Dendritic cell treated with granulocyte-macrophage colony-stimulating factor and Interleukin-4, amounts not matched to agents 40 ng/mL and 50 ng/mL, for 4 days (primary cell): Measurements from ENCODE around the gene GBE1.

Source experiments
- H3K27ac Mint-ChIP-seq: one replicate; pipeline ENCODE4 v1.8.0; 2022; ENCODE audit warnings: mild to moderate bottlenecking, mixed read lengths
- H3K27me3 Mint-ChIP-seq: one replicate; pipeline ENCODE4 v1.8.0; 2022; ENCODE audit warnings: mild to moderate bottlenecking, mixed read lengths
- H3K36me3 Mint-ChIP-seq: one replicate; pipeline ENCODE4 v1.8.0; 2022; ENCODE audit warnings: low read depth, mixed read lengths
- H3K4me1 Mint-ChIP-seq: one replicate; pipeline ENCODE4 v1.8.0; 2022; ENCODE audit warnings: low read depth, mixed read lengths
- H3K4me3 Mint-ChIP-seq: one replicate; pipeline ENCODE4 v1.8.0; 2022; ENCODE audit warnings: mild to moderate bottlenecking, moderate library complexity, mixed read lengths
- H3K9me3 Mint-ChIP-seq: one replicate; pipeline ENCODE4 v1.8.0; 2022; ENCODE audit warnings: mixed read lengths
- intact Hi-C: fragments of 100-400 bp; cut with micrococcal nuclease; formaldehyde crosslinking; loops from one replicate; pipeline ENCODE4 v1.15.0; 2022

The GBE1 gene

GRCh38 chr3:81549831-81550230 lies 211.6 kb downstream of the GBE1 start:
- Mint-ChIP-seq H3K27me3 (no peaks in the 10 kb centered on the region), H3K27ac (no peak overlapping the region)
- intact Hi-C loops, result no loop called here

GRCh38 chr3:81549388-81549787 lies 212.1 kb downstream of the GBE1 start:
- Mint-ChIP-seq H3K9me3 (peaks cover 23% of the 10 kb centered on the region), H3K36me3 (no peaks in the 10 kb centered on the region), H3K27me3 (no peaks in the 10 kb centered on the region), H3K4me1 (peaks cover 4% of the 10 kb centered on the region), H3K27ac (no peak overlapping the region), H3K4me3 (no peak overlapping the region)
- intact Hi-C loops, result no loop called here

More at GRCh38 chr3:81549831-81550230, 211.6 kb downstream of the GBE1 start:
- Mint-ChIP-seq H3K4me1 (no peaks in the 10 kb centered on the region), H3K9me3 (peaks cover 23% of the 10 kb centered on the region), H3K4me3 (no peak overlapping the region), H3K36me3 (no peaks in the 10 kb centered on the region)

- Mint-ChIP-seq H3K27me3 (no peaks in the 10 kb centered on the region), H3K4me1 (peaks cover 5% of the 10 kb centered on the region), H3K9me3 (peaks cover 8% of the 10 kb centered on the region), H3K36me3 (no peaks in the 10 kb centered on the region), H3K27ac (no peak overlapping the region), H3K4me3 (no peak overlapping the region)
- intact Hi-C loops, result no loop called here
These were observed 215.9 kb downstream of the GBE1 start for GRCh38 chr3:81545572-81545971.

GRCh38 chr3:81544385-81544784 lies 217.1 kb downstream of the GBE1 start:
- H3K27ac Mint-ChIP-seq, result no peak overlapping the region
- no peaks in the 10 kb centered on the region for H3K27me3 Mint-ChIP-seq
- peaks cover 5% of the 10 kb centered on the region for H3K4me1 Mint-ChIP-seq
- intact Hi-C loops, result no loop called here
- H3K36me3 Mint-ChIP-seq, result no peaks in the 10 kb centered on the region
- H3K9me3 Mint-ChIP-seq, result no peaks in the 10 kb centered on the region
- no peak overlapping the region for H3K4me3 Mint-ChIP-seq

- H3K36me3 Mint-ChIP-seq, result no peaks in the 10 kb centered on the region
- no peak overlapping the region for H3K27ac Mint-ChIP-seq
- intact Hi-C loops, result no loop called here
- peaks cover 5% of the 10 kb centered on the region for H3K4me1 Mint-ChIP-seq
- no peak overlapping the region for H3K4me3 Mint-ChIP-seq
- no peaks in the 10 kb centered on the region for H3K9me3 Mint-ChIP-seq
- no peaks in the 10 kb centered on the region for H3K27me3 Mint-ChIP-seq
These were observed 220.7 kb downstream of the GBE1 start for GRCh38 chr3:81540787-81541186.

GRCh38 chr3:81531846-81532245 lies 229.6 kb downstream of the GBE1 start:
- no peak overlapping the region for H3K27ac Mint-ChIP-seq
- intact Hi-C loops, result no loop called here
- H3K36me3 Mint-ChIP-seq, result peaks cover 58% of the 10 kb centered on the region
- H3K4me3 Mint-ChIP-seq, result no peak overlapping the region
- no peaks in the 10 kb centered on the region for H3K4me1 Mint-ChIP-seq
- H3K9me3 Mint-ChIP-seq, result peaks cover 9% of the 10 kb centered on the region
- no peaks in the 10 kb centered on the region for H3K27me3 Mint-ChIP-seq

GRCh38 chr3:81531263-81531662 lies 230.2 kb downstream of the GBE1 start:
- Mint-ChIP-seq H3K36me3 (peaks cover 58% of the 10 kb centered on the region), H3K27me3 (no peaks in the 10 kb centered on the region), H3K9me3 (peaks cover 11% of the 10 kb centered on the region), H3K4me1 (no peaks in the 10 kb centered on the region), H3K27ac (no peak overlapping the region), H3K4me3 (no peak overlapping the region)
- intact Hi-C loops, result no loop called here

GRCh38 chr3:81530180-81530939 lies 231.1 kb downstream of the GBE1 start:
- H3K9me3 Mint-ChIP-seq, result peaks cover 20% of the 10 kb centered on the region
- H3K4me3 Mint-ChIP-seq, result no peak overlapping the region
- H3K27ac Mint-ChIP-seq, result no peak overlapping the region
- peaks cover 66% of the 10 kb centered on the region for H3K36me3 Mint-ChIP-seq
- no peaks in the 10 kb centered on the region for H3K27me3 Mint-ChIP-seq
- intact Hi-C loops, result no loop called here
- H3K4me1 Mint-ChIP-seq, result no peaks in the 10 kb centered on the region

GRCh38 chr3:81521855-81522254 lies 239.6 kb downstream of the GBE1 start:
- Mint-ChIP-seq H3K9me3 (peaks cover 12% of the 10 kb centered on the region), H3K36me3 (peaks cover 8% of the 10 kb centered on the region), H3K4me1 (no peaks in the 10 kb centered on the region), H3K27ac (no peak overlapping the region), H3K27me3 (no peaks in the 10 kb centered on the region), H3K4me3 (no peak overlapping the region)
- intact Hi-C loops, result no loop called here

GRCh38 chr3:81518945-81519344 lies 242.5 kb downstream of the GBE1 start:
- no peak overlapping the region for H3K4me3 Mint-ChIP-seq
- H3K9me3 Mint-ChIP-seq, result no peaks in the 10 kb centered on the region
- H3K27ac Mint-ChIP-seq, result no peak overlapping the region
- H3K36me3 Mint-ChIP-seq, result no peaks in the 10 kb centered on the region
- H3K27me3 Mint-ChIP-seq, result no peaks in the 10 kb centered on the region
- no peaks in the 10 kb centered on the region for H3K4me1 Mint-ChIP-seq
- intact Hi-C loops, result no loop called here

GRCh38 chr3:81516042-81516441 lies 245.4 kb downstream of the GBE1 start:
- Mint-ChIP-seq H3K36me3 (no peaks in the 10 kb centered on the region), H3K9me3 (no peaks in the 10 kb centered on the region), H3K27ac (no peak overlapping the region), H3K27me3 (no peaks in the 10 kb centered on the region), H3K4me1 (peaks cover 6% of the 10 kb centered on the region), H3K4me3 (no peak overlapping the region)
- intact Hi-C loops, result no loop called here

GRCh38 chr3:81513591-81513990 lies 247.9 kb downstream of the GBE1 start:
- Mint-ChIP-seq H3K9me3 (no peaks in the 10 kb centered on the region), H3K27ac (no peak overlapping the region), H3K4me3 (no peak overlapping the region), H3K4me1 (peaks cover 6% of the 10 kb centered on the region), H3K36me3 (no peaks in the 10 kb centered on the region), H3K27me3 (no peaks in the 10 kb centered on the region)
- intact Hi-C loops, result no loop called here

GRCh38 chr3:81503026-81503425 lies 258.4 kb downstream of the GBE1 start:
- intact Hi-C loops, result loop anchor here (10.0 kb wide), 1 partner anchor 142 kb away; no protein-coding TSS in a partner anchor
- Mint-ChIP-seq H3K36me3 (no peaks in the 10 kb centered on the region), H3K4me1 (peaks cover 12% of the 10 kb centered on the region), H3K9me3 (no peaks in the 10 kb centered on the region), H3K27ac (no peak overlapping the region), H3K27me3 (no peaks in the 10 kb centered on the region), H3K4me3 (no peak overlapping the region)

GRCh38 chr3:81502236-81502635 lies 259.2 kb downstream of the GBE1 start:
- Mint-ChIP-seq H3K4me1 (peaks cover 12% of the 10 kb centered on the region), H3K36me3 (no peaks in the 10 kb centered on the region), H3K27me3 (no peaks in the 10 kb centered on the region), H3K27ac (no peak overlapping the region), H3K9me3 (no peaks in the 10 kb centered on the region), H3K4me3 (no peak overlapping the region)
- intact Hi-C loops, result loop anchor here (10.0 kb wide), 1 partner anchor 143 kb away; no protein-coding TSS in a partner anchor

GRCh38 chr3:81500039-81500438 lies 261.4 kb downstream of the GBE1 start:
- no peak overlapping the region for H3K27ac Mint-ChIP-seq
- H3K36me3 Mint-ChIP-seq, result no peaks in the 10 kb centered on the region
- intact Hi-C loops, result loop anchor here (10.0 kb wide), 1 partner anchor 145 kb away; no protein-coding TSS in a partner anchor
- H3K4me1 Mint-ChIP-seq, result peaks cover 12% of the 10 kb centered on the region
- H3K4me3 Mint-ChIP-seq, result no peak overlapping the region
- no peaks in the 10 kb centered on the region for H3K27me3 Mint-ChIP-seq
- H3K9me3 Mint-ChIP-seq, result no peaks in the 10 kb centered on the region
